ENCODE measurements around the gene STK32C. TPM values are rescaled to one million over a fixed set of nuclear protein-coding genes. Genes with fewer than 3 reads are reported as not detected.

Gene STK32C
- total and polyA plus RNA-seq, 10 of the 15 experiments (the other 5 are each of a cell fraction or from before 2014, with no cell fraction given) = 1.5 to 18.1 (median 6.4) TPM

- TF ChIP-seq CEBPZ (IDR thresholded peaks at IDR 0.05; ENCODE audit: low read depth, low read length) = no peak
- TF ChIP-seq PAX5 (IDR thresholded peaks at IDR 0.05; ENCODE audit: borderline replicate concordance, low read depth, low read length) = no peak
- no peak for TF ChIP-seq ZBTB4 (CRISPR knock-in tag; IDR thresholded peaks at IDR 0.05)
- TF ChIP-seq RAD51 (IDR thresholded peaks at IDR 0.05) = no peak
- TF ChIP-seq RFX5 (IDR thresholded peaks at IDR 0.05; ENCODE audit: low read depth, low read length) = no peak
- TF ChIP-seq SREBF1 (IDR thresholded peaks at IDR 0.05; ENCODE audit: low read length) = no peak
- no peak for TF ChIP-seq SMAD1 (IDR thresholded peaks at IDR 0.05; ENCODE audit: low read depth, partially characterized antibody)
- TF ChIP-seq ASH2L (IDR thresholded peaks at IDR 0.05; ENCODE audit: borderline replicate concordance, low read depth) = no peak
These were observed 36.6 kb upstream of the STK32C start (continued) for GRCh38 chr10:132344386-132344785.

Measured in GM12878 (cell line).